ENCODE results near the gene DAB2.

The DAB2 gene

DNA sequence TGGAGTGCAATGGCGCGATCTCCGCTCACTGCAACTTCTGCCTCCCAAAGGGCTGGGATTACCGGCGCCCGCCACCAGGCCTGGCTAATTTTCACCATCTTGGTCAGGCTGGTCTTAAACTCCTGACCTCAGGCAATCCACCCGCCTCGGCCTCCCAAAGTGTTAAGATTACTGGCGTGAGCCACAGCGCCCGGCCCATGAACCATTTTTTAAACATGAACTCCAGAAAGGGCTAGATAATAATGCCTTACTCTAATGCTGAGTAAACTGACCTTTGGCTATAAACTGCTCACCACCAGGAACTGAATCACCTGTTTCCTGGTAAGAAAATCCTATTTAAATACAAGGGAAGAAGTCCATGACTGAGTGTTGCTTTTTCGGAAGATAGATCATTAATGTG is 23.2 kb upstream of the DAB2 start:
- DNase-seq (ENCODE audit: low spot score), result no peak

- DNase-seq (ENCODE audit: low spot score), result no peak
Observed at GRCh38 chr5:39447059-39447458, 22.3 kb upstream of the DAB2 start.

DNA sequence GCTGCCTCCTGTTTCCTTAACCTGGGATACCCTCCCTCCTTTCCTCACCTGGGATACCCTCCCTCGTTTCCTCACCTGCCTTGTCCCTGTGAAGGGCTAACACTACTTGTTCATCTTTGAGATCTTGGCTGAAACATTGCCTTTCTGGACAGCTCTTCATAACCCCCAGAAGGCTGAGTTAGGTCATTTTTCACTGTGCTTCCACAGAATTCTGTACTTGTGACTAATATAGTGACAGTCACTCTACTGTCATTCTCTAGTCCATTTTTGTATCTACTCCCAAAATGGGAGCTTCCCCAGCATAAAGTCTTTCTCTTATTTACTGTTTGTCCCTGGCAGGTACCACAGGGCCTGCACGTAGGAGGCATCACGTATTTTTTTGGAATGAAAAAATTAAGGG is 21.5 kb upstream of the DAB2 start:
- no peak for DNase-seq (ENCODE audit: low spot score)

DNA sequence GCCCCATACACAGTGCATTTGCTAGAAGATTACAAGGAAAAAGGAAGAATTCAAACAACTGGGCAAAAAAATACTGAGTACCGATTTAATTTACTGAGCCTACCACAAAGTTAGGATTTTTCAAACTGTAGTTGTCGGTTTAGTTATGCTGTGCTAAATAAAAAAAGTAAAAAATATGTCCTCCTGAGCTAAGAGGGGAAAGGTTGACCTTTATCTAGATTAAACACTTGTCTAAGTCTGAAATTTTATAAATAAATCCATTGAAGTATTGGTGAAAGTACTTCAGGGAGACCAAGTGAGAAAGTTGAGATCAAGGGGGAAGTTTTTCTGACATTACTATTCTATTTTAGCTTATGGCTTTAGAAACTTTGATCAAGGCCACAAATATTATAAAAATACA is 19.1 kb upstream of the DAB2 start:
- no peak for DNase-seq (ENCODE audit: low spot score)

DNA sequence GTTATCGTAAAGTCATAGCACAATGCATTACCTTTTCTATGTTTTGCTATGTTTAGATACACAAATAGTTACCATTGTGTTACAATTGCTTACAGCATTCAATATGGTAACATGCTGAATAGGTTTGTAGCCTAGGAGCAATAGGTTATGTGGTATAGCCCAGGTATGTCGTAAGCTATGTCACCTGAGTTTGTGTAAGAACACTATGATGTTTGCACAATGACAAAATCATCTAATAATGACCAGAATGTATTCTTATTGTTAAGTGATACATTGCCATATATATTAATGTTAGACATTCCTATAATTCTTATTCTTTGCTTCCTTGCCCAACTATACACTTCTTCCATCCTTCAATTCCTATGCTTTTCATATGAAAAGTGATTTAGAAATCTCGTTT is 18.2 kb upstream of the DAB2 start:
- DNase-seq (ENCODE audit: low spot score), result no peak

- no peak for DNase-seq (ENCODE audit: low spot score)
Observed at GRCh38 chr5:39441838-39442237, 17.1 kb upstream of the DAB2 start.

DNA sequence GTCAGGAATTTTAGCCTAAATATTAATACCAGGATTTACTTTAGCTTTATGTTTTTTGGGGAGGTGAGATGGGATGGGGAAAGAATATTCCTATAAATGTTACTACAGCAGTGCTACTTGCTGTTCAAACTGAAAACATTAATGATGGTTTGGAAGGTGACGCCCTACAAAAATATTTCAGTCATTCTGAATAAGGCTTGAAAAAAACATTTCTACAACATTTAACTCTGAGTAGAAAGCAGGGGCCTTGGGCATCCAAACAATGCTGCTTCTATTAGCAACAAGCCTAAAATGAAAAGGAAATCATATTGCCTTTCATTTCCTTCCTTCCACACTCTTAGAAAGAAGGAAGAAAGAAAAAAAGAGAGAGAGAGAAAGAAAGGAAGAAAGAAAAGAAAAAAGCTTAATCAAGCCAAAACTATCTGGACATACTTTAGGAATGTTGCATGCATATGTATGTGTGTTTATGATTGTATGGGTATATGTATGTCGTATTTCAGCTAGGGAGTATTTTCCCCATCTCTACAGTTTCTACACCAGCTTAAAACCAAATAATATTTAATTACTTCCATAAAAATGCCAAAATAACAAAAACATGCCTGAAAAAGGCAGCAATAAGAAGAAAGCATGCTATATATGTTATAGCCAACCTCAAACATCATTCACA is 16.3 kb upstream of the DAB2 start:
- no peak for DNase-seq (ENCODE audit: low spot score)

GRCh38 chr5:39440192-39440957 is 15.6 kb upstream of the DAB2 start:
- DNase-seq (ENCODE audit: low spot score), result no peak

DNA sequence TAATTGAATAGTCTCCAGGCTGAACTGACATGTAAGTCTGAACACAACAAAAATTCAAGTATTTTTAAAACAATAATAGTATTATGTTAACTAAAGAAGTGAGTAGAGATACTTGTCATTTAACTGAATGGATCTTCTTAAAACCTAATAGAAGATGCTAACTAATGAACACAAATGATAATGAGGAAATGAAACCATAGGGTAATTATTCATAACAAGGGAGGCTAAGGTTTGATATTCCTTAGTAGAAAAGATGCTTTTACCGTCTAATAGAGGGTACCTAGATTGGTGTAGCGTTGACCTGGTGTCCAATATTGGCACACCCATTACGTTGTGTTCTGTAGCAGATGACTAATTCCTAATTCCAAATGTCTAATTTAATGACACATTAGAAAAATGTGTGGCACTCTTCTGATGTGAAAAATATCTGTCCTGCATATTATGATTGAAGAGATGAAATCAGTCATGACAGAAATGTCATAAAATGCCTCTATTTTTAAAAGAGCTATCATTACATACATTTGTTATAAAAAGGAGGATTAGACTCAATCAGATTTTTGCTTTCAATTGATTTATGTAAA is 14.9 kb upstream of the DAB2 start:
- DNase-seq (ENCODE audit: low spot score), result no peak

DNA sequence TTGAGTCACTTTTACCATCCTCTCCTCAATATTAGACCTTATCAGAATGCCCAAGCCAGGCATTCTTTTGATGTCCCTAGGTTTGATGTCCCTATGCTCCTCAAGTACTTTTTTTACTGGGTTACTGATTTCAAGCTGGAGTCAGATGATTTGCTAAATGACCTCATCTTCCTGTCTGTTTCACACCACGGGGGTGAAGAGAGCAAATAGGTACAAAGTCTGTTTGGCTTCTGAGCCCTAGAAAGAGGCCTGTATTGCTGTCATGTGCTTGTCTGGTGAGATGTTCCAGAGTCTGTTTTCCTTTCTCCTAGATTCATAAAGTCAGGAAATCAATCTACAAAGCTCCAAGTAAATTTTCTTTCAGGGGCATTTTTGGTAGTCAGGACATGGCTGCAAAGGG is 12.7 kb upstream of the DAB2 start:
- DNase-seq (ENCODE audit: low spot score), result no peak

- DNase-seq (ENCODE audit: low spot score), result no peak
Observed at GRCh38 chr5:39433848-39434247, 9.1 kb upstream of the DAB2 start.

GRCh38 chr5:39432696-39433530 is 8.1 kb upstream of the DAB2 start:
- DNase-seq (ENCODE audit: low spot score), result no peak

DNA sequence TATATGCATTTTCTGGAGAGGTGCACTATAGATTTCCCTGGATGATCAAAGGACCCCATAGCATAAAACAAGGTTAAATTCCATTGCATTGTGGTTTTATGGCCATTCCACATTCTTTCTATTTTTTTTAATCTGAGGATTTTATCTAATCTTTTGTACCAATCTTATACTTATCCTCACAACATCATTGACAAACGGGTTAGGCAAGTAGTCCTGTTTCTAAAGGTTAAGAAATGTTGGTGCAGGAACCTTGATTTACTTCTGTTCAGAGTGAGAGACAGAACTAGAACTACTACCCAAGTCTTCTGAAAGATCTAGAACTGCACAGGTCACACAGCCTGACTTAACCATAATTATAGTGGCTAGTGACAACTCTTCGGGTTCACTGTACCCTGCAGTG is 5.7 kb upstream of the DAB2 start:
- DNase-seq (ENCODE audit: low spot score), result no peak

DNA sequence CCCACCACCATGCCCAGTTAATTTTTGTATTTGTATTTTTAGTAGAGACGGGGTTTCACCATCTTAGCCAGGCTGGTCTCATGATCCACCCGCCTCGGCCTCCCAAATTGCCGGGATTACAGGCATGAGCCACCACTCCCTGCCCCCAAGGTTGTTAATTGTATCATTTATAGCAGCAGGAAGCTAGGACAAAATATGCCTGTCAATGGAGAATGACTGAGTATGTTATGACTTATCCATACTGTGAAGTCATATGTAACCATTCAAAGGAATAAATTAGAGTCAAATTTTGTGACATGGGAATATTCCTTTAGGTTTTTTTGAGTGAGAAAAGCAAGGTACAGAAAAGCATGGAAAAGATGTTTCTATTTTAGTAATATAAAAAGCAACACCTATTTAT is 3.9 kb upstream of the DAB2 start:
- DNase-seq (ENCODE audit: low spot score), result no peak

GRCh38 chr5:39427633-39428032 is 2.9 kb upstream of the DAB2 start:
- DNase-seq (ENCODE audit: low spot score), result no peak

DNA sequence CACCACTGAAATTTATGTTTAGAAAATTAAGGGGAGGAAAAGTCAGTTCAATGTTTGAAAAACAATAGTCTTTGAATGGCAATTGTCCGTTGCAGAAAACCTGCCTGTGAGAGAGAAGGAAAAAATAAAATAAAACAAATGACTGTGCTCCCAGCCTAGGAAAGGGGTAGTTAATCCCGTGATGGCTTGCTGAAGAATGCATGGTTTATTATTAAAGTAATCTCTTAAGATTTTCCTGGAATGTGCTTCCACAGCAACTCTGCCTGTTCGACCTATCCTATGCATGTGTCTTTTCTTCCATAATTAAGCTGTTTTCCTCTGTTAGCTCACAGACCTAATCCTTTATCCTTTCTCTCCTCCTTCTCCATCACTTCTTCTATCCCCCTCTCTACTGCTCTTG is 2.4 kb upstream of the DAB2 start:
- no peak for DNase-seq (ENCODE audit: low spot score)

DNA sequence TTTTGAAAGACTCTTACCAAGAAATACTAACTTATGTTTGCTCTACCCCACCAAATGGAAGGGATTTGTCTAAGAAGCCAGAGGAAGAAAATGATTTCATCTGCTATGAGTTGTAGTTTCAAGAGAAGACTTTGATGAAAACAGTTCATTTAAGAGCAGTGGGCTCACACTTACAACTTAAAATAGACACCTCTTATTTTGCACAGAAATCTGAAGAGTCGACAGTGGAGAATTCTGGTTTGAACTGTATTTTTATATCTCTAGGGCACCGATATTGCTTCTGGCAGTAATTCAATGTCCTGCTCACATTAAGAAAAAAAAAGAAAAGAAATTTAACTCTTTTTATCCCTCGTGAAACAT is 1.9 kb upstream of the DAB2 start:
- no peak for DNase-seq (ENCODE audit: low spot score)

- DNase-seq (ENCODE audit: low spot score), result no peak
Observed at GRCh38 chr5:39426051-39426745, 1.4 kb upstream of the DAB2 start.

DNA sequence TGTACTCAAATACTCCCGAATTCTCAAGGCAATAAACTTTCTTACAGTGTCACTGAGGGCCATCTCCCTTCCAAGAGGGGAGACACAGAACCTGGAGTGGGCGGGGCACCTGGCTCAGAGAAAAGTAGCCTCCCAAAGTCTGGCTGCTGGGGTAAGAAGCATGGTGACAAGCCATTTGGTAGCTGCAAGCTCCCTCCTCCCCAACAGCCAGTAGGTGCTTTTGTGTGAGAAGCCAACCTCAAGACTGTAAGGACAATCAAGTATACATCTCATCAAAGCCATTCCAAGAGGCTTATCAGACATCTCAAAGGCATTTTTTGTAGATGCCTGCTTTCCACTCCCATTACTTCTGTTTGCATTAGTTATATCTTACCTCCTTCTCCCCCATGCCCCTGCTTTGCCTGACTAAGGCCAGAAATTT is 1.4 kb downstream of the DAB2 start:
- no peak for DNase-seq (ENCODE audit: low spot score)

- DNase-seq (ENCODE audit: low spot score), result no peak
Observed at GRCh38 chr5:39422728-39423285, 2.0 kb downstream of the DAB2 start.

- DNase-seq (ENCODE audit: low spot score), result no peak
Observed at GRCh38 chr5:39422036-39422606, 2.7 kb downstream of the DAB2 start.
